WTC11 (cell line): Measurements from ENCODE around the gene TIMP2. TPM values are rescaled to one million over a fixed set of nuclear protein-coding genes. Genes with fewer than 3 reads are reported as not detected.
"Not testable (repeated sequence)": the region's sequence is repeated elsewhere in the genome, so short reads cannot be mapped to it uniquely, and the experiment has no call there.

Source experiments
- ATAC-seq: fragments of 200-7000 bp; cut with Tn5 transposase; 2 replicates; pipeline ENCODE4 v1.10.0; 2021; ENCODE audit warnings: mild to moderate bottlenecking, moderate library complexity
- CTCF ChIA-PET: fragments of 300-600 bp; sonication (Branson Sonifier 250); formaldehyde crosslinking; loops from one replicate; lab custom pipeline; 2021; ENCODE audit warnings: antibody characterized with exemption; lab: Charles Lee
- POLR2A ChIA-PET: fragments of 350-600 bp; sonication (Branson Sonifier 250); formaldehyde crosslinking; loops from one replicate; lab custom pipeline; 2021; ENCODE audit warnings: antibody characterized with exemption; lab: Charles Lee
- DNase-seq: peaks from one replicate; pipeline ENCODE4 v3.0.0; 2021; ENCODE audit warnings: low spot score
- H3K27ac Mint-ChIP-seq: 2 replicates; pipeline ENCODE4 v1.8.0; 2021; ENCODE audit warnings: mixed read lengths
- H3K27me3 Mint-ChIP-seq: 2 replicates; pipeline ENCODE4 v1.8.0; 2021; ENCODE audit warnings: low read depth, mild to moderate bottlenecking, moderate library complexity, mixed read lengths
- H3K36me3 Mint-ChIP-seq: 2 replicates; pipeline ENCODE4 v1.8.0; 2021; ENCODE audit warnings: mixed read lengths
- H3K4me1 Mint-ChIP-seq: 2 replicates; pipeline ENCODE4 v1.8.0; 2022; ENCODE audit warnings: mixed read lengths
- H3K4me3 Mint-ChIP-seq: 2 replicates; pipeline ENCODE4 v1.8.0; 2021; ENCODE audit warnings: mild to moderate bottlenecking, moderate library complexity, mixed read lengths
- H3K9me3 Mint-ChIP-seq: 2 replicates; pipeline ENCODE4 v1.8.0; 2021; ENCODE audit warnings: mixed read lengths
- CBFB ChIP-seq: sonication (generic); formaldehyde crosslinking; IDR thresholded peaks from 2 replicates; pipeline ENCODE4 v1.8.1; 2022; ENCODE audit warnings: mild to moderate bottlenecking, low read depth, missing genetic modification reagents
- ELF4 ChIP-seq: sonication (generic); formaldehyde crosslinking; IDR thresholded peaks from 2 replicates; pipeline ENCODE4 v1.8.1; 2022; ENCODE audit warnings: low read depth, mild to moderate bottlenecking, moderate library complexity, missing genetic modification reagents
- EMX1 ChIP-seq: fragments of 250-450 bp; sonication (Bioruptor Pico); IDR thresholded peaks from 2 replicates; pipeline ENCODE4 v1.8.0; 2021; ENCODE audit warnings: mild to moderate bottlenecking
- FOXK1 ChIP-seq: sonication (generic); formaldehyde crosslinking; IDR thresholded peaks from 2 replicates; pipeline ENCODE4 v1.8.0; 2022; ENCODE audit warnings: mild to moderate bottlenecking, moderate library complexity, missing genetic modification reagents
- GTF2I ChIP-seq: fragments of 250-450 bp; sonication (Bioruptor Pico); conservative IDR thresholded peaks from 2 replicates; pipeline ENCODE4 v1.4.0; 2021; ENCODE audit warnings: mild to moderate bottlenecking
- MYBL2 ChIP-seq: sonication (generic); formaldehyde crosslinking; IDR thresholded peaks from 2 replicates; pipeline ENCODE4 v1.8.1; 2023; ENCODE audit warnings: mild to moderate bottlenecking, moderate library complexity, missing genetic modification reagents
- NFATC4 ChIP-seq: fragments of 250-450 bp; sonication (Bioruptor Pico); IDR thresholded peaks from 2 replicates; pipeline ENCODE4 v1.9.0; 2021; ENCODE audit warnings: mild to moderate bottlenecking
- NFYB ChIP-seq: sonication (generic); formaldehyde crosslinking; conservative IDR thresholded peaks from 2 replicates; pipeline ENCODE4 v1.8.0; 2022; ENCODE audit warnings: low read depth, missing genetic modification reagents
- NR3C1 ChIP-seq: sonication (generic); formaldehyde crosslinking; conservative IDR thresholded peaks from 2 replicates; pipeline ENCODE4 v1.8.1; 2023; ENCODE audit warnings: low read depth, mild to moderate bottlenecking, missing genetic modification reagents
- SP1 ChIP-seq: sonication (generic); formaldehyde crosslinking; conservative IDR thresholded peaks from 2 replicates; pipeline ENCODE4 v1.8.1; 2022; ENCODE audit warnings: missing genetic modification reagents
- TEAD4 ChIP-seq: sonication (generic); formaldehyde crosslinking; IDR thresholded peaks from 2 replicates; pipeline ENCODE4 v1.8.0; 2022; ENCODE audit warnings: mild to moderate bottlenecking, missing genetic modification reagents
- ZNF121 ChIP-seq: sonication (generic); formaldehyde crosslinking; IDR thresholded peaks from 2 replicates; pipeline ENCODE4 v1.8.0; 2023; ENCODE audit warnings: missing genetic modification reagents
- ZNF138 ChIP-seq: sonication (generic); formaldehyde crosslinking; conservative IDR thresholded peaks from 2 replicates; pipeline ENCODE4 v1.8.1; 2022; ENCODE audit warnings: mild to moderate bottlenecking, moderate library complexity, missing genetic modification reagents
- total RNA-seq: library from RNA; stranded (reverse); gene quantifications from 3 replicates; pipeline ENCODE4 v1.2.3, GENCODE V29; 2021
- TF ChIP-seq, protein P1 (sequence below): fragments of 200-600 bp; IDR thresholded peaks from 2 replicates; pipeline ENCODE4 v1.8.0; 2022; ENCODE audit warnings: antibody characterized with exemption
- TF ChIP-seq, protein P2 (sequence below): sonication (generic); formaldehyde crosslinking; IDR thresholded peaks from 2 replicates; pipeline ENCODE4 v1.8.1; 2023; ENCODE audit warnings: mild to moderate bottlenecking, missing genetic modification reagents, moderate library complexity
- TF ChIP-seq, protein P3 (sequence below): fragments of 250-450 bp; sonication (Bioruptor Pico); IDR thresholded peaks from 2 replicates; pipeline ENCODE4 v1.9.0; 2021; ENCODE audit warnings: moderate library complexity, mild to moderate bottlenecking, inconsistent platforms, borderline replicate concordance
- TF ChIP-seq, protein P4 (sequence below): sonication (generic); formaldehyde crosslinking; IDR thresholded peaks from 2 replicates; pipeline ENCODE4 v1.8.1; 2023; ENCODE audit warnings: mild to moderate bottlenecking, missing genetic modification reagents, moderate library complexity
- TF ChIP-seq, protein P5 (sequence below): sonication (generic); formaldehyde crosslinking; IDR thresholded peaks from 2 replicates; pipeline ENCODE4 v1.8.1; 2023; ENCODE audit warnings: mild to moderate bottlenecking, missing genetic modification reagents
- TF ChIP-seq, protein P6 (sequence below): fragments of 250-450 bp; sonication (Bioruptor Pico); IDR thresholded peaks from 2 replicates; pipeline ENCODE4 v1.9.0; 2021; ENCODE audit warnings: mild to moderate bottlenecking

TIMP2 gene
- total RNA-seq, 1 experiment from 2014 or later: 37.1 TPM

DNA sequence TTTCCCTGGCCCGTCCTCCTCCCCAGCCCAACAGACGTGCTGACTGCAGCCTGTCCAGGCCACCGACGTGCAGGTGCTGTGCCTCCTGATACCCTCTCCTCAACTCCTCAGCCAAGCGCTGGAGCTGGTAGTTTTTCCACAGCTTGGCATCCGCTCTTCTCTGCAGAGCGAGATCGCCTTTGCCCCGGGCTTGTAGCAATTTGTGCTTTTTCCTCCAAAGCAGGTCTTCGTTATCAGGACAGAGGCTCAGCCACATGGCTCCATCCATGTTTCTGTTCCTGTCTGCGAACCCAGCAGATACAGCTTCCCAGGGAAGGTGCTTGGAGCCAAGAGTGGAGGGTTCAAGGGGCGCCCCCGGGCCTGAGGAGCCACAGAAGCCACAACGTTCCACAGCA is 33.1 kb downstream of the TIMP2 start:
- H3K4me1 Mint-ChIP-seq: no peaks in the 10 kb centered on the region
- H3K36me3 Mint-ChIP-seq: no peaks in the 10 kb centered on the region
- ChIA-PET CTCF (no interaction called here), POLR2A (interaction anchor here (0.6 kb wide), 1 partner anchor 47 kb away, joined by 11 read pairs; no protein-coding TSS in a partner anchor)
- H3K27me3 Mint-ChIP-seq: no peaks in the 10 kb centered on the region
- H3K27ac Mint-ChIP-seq: peak overlapping the region; percentile 40
- TF ChIP-seq, protein P1, sequence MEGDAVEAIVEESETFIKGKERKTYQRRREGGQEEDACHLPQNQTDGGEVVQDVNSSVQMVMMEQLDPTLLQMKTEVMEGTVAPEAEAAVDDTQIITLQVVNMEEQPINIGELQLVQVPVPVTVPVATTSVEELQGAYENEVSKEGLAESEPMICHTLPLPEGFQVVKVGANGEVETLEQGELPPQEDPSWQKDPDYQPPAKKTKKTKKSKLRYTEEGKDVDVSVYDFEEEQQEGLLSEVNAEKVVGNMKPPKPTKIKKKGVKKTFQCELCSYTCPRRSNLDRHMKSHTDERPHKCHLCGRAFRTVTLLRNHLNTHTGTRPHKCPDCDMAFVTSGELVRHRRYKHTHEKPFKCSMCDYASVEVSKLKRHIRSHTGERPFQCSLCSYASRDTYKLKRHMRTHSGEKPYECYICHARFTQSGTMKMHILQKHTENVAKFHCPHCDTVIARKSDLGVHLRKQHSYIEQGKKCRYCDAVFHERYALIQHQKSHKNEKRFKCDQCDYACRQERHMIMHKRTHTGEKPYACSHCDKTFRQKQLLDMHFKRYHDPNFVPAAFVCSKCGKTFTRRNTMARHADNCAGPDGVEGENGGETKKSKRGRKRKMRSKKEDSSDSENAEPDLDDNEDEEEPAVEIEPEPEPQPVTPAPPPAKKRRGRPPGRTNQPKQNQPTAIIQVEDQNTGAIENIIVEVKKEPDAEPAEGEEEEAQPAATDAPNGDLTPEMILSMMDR: no peak
- no peak for TF ChIP-seq CBFB (CRISPR knock-in tag)
- ATAC-seq (no peak), DNase-seq (no peak)
- no peak overlapping the region for H3K4me3 Mint-ChIP-seq
- no peaks in the 10 kb centered on the region for H3K9me3 Mint-ChIP-seq

DNA sequence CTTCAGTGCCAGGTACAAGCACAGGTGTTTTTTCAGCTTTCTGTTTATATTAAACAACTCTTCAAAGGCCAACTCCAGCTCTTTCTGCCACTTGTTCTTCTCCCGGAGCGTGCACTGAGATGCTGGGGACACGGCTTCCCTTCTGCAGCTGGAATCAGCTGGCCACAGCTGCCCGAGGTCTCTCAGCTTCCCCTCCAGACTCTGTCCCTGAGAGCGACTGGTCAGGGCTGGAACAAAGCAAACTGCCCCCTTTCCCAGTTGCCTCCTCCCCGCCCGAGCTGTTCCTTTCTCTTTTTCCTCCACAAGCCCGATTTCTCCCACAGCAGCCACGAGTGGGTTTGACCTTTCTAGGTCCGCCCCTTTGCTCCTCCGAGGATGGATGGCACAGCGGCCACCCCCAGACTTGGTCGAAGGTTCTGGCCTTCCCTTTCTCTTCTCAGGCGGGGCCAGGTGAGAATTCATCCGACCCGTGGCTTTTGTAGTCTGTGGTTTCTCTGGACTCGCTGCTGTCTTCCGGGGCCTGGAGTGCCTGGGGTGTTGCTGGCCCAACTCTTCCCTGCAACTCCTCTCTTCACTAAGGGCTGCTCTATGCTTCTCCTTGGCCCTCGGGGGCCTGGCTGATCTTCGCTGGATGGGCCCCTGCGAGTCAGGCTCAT is 33.7 kb downstream of the TIMP2 start:
- DNase-seq (no peak), ATAC-seq (no peak)
- Mint-ChIP-seq H3K27ac (peak overlapping the region; percentile 40), H3K9me3 (no peaks in the 10 kb centered on the region), H3K36me3 (no peaks in the 10 kb centered on the region), H3K4me1 (no peaks in the 10 kb centered on the region), H3K27me3 (no peaks in the 10 kb centered on the region), H3K4me3 (no peak overlapping the region)
- CTCF ChIA-PET: interaction anchor here (0.6 kb wide), 1 partner anchor 20 kb away, joined by 3 read pairs; no protein-coding TSS in a partner anchor
- POLR2A ChIA-PET: no interaction called here
- no peak for TF ChIP-seq MYBL2 (CRISPR knock-in tag)
- no peak for TF ChIP-seq GTF2I (CRISPR knock-in tag)
- TF ChIP-seq, protein P2, sequence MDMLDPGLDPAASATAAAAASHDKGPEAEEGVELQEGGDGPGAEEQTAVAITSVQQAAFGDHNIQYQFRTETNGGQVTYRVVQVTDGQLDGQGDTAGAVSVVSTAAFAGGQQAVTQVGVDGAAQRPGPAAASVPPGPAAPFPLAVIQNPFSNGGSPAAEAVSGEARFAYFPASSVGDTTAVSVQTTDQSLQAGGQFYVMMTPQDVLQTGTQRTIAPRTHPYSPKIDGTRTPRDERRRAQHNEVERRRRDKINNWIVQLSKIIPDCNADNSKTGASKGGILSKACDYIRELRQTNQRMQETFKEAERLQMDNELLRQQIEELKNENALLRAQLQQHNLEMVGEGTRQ (CRISPR knock-in tag): no peak
- TF ChIP-seq NFYB (CRISPR knock-in tag): no peak
- TF ChIP-seq TEAD4 (CRISPR knock-in tag): no peak
- TF ChIP-seq FOXK1 (CRISPR knock-in tag): no peak
- TF ChIP-seq, protein P3, sequence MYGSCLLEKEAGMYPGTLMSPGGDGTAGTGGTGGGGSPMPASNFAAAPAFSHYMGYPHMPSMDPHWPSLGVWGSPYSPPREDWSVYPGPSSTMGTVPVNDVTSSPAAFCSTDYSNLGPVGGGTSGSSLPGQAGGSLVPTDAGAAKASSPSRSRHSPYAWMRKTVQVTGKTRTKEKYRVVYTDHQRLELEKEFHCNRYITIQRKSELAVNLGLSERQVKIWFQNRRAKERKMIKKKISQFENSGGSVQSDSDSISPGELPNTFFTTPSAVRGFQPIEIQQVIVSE (CRISPR knock-in tag): no peak
- no peak for TF ChIP-seq NR3C1
- TF ChIP-seq ZNF138 (CRISPR knock-in tag): no peak
- TF ChIP-seq, protein P4, sequence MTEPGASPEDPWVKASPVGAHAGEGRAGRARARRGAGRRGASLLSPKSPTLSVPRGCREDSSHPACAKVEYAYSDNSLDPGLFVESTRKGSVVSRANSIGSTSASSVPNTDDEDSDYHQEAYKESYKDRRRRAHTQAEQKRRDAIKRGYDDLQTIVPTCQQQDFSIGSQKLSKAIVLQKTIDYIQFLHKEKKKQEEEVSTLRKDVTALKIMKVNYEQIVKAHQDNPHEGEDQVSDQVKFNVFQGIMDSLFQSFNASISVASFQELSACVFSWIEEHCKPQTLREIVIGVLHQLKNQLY: no peak
- TF ChIP-seq NFATC4: no peak
- TF ChIP-seq ELF4 (CRISPR knock-in tag): no peak
- no peak for TF ChIP-seq EMX1 (CRISPR knock-in tag)
- TF ChIP-seq, protein P5, sequence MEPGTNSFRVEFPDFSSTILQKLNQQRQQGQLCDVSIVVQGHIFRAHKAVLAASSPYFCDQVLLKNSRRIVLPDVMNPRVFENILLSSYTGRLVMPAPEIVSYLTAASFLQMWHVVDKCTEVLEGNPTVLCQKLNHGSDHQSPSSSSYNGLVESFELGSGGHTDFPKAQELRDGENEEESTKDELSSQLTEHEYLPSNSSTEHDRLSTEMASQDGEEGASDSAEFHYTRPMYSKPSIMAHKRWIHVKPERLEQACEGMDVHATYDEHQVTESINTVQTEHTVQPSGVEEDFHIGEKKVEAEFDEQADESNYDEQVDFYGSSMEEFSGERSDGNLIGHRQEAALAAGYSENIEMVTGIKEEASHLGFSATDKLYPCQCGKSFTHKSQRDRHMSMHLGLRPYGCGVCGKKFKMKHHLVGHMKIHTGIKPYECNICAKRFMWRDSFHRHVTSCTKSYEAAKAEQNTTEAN (CRISPR knock-in tag): no peak

DNA sequence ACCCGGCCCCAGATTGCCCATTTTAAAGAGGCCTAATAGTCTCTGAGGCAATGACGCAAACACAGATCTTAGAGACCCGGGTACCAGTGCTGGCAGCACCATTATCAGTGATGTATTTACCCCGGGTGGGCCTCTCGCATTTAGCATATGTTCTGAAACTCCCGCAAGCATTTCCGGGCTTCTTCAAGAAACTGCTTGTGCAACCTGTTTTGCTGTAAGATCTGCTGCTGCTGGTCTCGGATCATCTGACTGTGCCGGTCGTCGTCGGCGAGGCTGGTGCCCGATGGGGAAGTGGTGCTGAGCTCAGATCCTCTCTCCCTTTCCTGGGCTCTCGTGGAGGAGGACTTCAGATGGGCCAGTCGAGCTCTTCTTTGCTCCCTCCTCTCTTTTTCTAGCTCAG is 34.7 kb downstream of the TIMP2 start:
- CTCF ChIA-PET: interaction anchor here (1.1 kb wide), 1 partner anchor 25 kb away, joined by 6 read pairs; no protein-coding TSS in a partner anchor
- no peak for TF ChIP-seq SP1 (CRISPR knock-in tag)
- TF ChIP-seq NR3C1: no peak
- no peak for TF ChIP-seq ZNF121 (CRISPR knock-in tag)
- TF ChIP-seq, protein P6, sequence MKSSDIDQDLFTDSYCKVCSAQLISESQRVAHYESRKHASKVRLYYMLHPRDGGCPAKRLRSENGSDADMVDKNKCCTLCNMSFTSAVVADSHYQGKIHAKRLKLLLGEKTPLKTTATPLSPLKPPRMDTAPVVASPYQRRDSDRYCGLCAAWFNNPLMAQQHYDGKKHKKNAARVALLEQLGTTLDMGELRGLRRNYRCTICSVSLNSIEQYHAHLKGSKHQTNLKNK: no peak
- Mint-ChIP-seq H3K9me3 (no peaks in the 10 kb centered on the region), H3K36me3 (no peaks in the 10 kb centered on the region), H3K4me3 (no peak overlapping the region), H3K27me3 (no peaks in the 10 kb centered on the region), H3K4me1 (no peaks in the 10 kb centered on the region), H3K27ac (no peak overlapping the region; the same call in 1 of the 2 replicates)
- DNase-seq (no peak), ATAC-seq (no peak)
- POLR2A ChIA-PET: no interaction called here

DNA sequence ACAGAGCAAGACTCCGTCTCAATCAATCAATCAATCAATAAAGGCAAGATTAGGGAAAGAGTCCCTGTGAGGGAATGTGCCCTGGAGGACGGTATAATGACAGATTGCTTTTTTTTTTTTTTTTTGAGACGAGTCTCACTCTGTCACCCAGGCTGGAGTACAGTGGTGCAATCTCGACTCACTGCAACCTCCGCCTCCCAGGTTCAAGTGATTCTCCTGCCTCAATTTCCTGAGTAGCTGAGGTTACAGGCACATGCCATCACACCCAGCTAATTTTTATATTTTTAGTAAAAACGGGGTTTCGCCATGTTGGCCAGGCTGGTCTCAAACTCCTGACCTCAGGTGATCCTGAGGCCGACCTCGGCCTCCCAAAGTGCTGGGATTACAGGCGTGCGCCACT is 35.1 kb downstream of the TIMP2 start:
- ATAC-seq, H3K27me3 Mint-ChIP-seq, DNase-seq, H3K9me3 Mint-ChIP-seq, POLR2A ChIA-PET, H3K4me1 Mint-ChIP-seq, H3K4me3 Mint-ChIP-seq, H3K27ac Mint-ChIP-seq, H3K36me3 Mint-ChIP-seq: not testable (repeated sequence)
- CTCF ChIA-PET: interaction anchor here (1.1 kb wide), 1 partner anchor 24 kb away, joined by 6 read pairs; no protein-coding TSS in a partner anchor
